Inferior parietal cortex (tissue), 1 donor: ENCODE results near the gene TDRD12.
"Not testable (repeated sequence)": the region's sequence is repeated elsewhere in the genome, so short reads cannot be mapped to it uniquely, and the experiment has no call there.

ENCODE experiments used
- DNase-seq: peaks from one replicate; pipeline ENCODE4 v3.0.0-alpha.2; 2016; ENCODE audit errors: extremely low spot score

Gene TDRD12

DNA sequence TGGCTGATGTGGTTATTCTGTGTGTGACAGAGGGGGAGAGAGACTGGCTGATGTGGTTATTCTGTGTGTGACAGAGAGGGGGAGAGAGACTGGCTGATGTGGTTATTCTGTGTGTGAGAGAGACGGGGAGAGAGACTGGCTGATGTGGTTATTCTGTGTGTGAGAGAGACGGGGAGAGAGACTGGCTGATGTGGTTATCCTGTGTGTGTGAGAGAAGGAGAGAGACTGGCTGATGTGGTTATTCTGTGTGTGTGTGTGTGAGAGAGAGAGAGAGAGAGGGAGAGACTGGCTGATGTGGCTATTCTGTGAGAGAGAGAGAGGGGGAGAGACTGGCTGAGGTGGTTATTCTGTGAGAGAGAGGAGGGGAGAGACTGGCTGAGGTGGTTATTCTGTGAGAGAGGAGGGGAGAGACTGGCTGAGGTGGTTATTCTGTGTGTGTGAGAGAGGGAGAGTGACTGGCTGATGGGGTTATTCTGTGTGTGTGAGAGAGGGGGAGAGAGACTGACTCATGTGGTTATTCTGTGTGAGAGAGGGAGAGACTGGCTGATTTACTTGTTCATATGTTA lies 27.1 kb downstream of the TDRD12 start:
- not testable (repeated sequence) for DNase-seq

DNA sequence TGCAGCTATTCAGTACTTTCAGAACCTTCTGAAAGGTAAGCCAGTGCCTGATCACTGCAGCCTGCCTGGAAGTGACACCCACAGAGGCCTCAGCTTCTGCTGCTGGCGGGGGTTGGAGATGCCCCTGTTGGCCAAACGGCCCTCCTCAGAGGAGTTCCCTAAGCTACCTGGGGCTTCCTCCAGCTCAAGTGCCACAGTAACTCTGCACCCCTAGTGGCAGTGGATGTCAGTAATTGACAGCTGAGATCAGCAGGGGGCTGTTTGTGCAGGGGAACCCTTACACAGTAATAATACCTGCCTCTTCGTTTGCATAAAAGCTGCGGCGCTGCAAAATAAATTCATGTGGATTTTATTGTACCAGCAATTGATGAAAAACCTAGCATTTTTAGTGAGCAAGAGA lies 28.9 kb downstream of the TDRD12 start:
- DNase-seq = no peak

DNA sequence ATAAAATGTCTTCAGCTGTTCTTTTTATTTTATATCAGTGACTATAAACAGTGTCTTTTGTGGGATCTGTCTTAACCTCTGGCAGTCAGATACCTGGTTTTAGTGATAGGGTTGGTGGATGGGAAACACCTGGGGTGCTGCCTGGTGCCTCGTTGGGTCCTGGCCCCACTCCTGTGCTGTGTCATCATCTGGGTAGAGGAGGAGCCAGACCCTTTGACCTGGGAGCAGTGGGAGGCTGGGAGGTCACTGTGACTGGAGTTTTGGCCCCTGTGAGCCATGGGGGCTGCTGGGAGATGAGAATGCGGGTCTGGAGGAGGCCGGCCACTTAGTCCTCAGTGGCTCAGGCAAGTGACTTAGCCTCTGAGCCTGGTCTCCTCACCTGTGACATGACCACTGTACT lies 29.4 kb downstream of the TDRD12 start:
- no peak for DNase-seq

DNA sequence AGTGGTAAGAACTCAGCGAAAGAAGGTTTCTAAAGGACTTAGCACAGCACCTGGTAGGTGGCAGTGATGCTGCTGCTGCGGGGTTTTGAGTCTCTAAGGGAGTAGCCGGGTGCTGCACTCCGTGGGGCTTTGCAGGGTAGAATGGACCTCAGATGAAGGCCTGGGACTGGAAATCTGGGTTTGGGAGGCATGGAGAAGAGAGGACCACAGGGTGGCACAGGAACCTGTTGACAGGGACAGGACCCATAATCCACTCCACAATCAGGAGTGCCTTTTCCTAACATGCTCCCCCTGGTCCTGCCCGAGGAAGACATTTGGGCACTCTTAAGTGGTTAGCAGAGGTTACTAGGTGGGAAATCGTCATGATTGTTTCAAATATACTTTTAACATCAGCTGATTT lies 29.8 kb downstream of the TDRD12 start:
- DNase-seq = no peak

DNA sequence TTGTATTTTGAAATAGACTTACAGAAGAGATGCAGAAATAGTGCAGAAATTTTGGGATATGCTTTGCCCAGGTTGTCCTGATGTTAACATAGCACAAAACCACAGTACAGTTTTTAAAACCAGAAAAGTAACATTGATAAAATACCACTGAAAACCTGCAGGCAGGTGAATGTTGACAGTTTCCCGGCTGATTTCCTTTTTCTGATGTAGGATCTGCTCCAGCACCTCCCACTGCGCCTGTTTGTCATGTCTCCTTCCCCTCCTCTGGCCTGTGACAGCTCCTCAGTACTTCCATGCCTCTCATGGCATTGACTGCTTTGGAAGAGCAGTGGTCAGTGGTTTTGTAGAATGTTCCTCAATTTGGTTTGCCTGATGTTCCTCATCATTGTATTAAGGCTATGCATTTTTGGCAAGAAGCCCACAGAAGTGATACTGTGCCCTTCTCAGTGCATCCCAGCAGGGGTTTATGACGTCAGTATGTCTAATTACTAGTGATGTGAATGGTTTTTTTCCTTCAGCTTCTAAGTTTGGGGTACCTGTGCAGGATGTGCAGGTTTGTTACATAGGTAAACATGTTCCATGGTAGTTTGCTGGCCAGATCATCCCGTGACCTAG lies 31.0 kb downstream of the TDRD12 start:
- DNase-seq = no peak

DNA sequence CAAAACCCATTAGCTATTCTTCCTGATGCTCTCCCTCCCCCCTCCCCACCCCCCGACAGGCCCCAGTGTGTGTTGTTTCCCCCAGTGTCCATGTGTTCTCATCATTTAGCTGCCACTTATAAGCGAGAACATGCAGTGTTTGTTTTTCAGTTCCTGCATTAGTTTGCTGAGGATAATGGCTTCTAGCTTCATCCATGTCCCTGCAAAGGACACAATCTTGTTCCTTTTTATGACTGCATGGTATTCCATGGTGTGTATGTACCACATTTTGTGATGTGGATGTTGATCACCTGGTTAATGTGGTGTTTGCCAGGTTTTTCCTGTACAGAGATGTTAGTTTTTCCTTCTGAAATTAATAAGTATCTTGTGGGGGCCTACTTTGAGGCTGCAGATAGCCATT lies 31.5 kb downstream of the TDRD12 start:
- DNase-seq = no peak

DNA sequence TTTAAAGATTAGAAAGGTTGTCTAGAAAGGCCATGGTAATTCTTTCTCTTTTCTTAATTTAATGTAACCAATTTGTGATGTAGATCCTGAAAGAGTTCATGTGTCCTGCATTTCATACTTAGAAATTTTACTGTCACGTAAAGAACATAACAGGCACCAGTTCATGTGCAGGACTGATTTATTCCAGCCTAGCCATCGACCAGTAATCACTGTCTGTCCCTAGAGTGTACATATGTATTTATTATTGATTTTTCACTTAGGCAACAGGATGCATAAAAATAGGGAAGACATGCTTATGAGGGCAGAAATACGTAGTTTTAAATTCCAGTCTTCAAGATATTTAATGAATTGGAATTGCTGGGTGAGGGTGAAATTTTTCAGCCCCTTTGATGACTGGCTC lies 37.6 kb downstream of the TDRD12 start:
- DNase-seq = no peak

DNA sequence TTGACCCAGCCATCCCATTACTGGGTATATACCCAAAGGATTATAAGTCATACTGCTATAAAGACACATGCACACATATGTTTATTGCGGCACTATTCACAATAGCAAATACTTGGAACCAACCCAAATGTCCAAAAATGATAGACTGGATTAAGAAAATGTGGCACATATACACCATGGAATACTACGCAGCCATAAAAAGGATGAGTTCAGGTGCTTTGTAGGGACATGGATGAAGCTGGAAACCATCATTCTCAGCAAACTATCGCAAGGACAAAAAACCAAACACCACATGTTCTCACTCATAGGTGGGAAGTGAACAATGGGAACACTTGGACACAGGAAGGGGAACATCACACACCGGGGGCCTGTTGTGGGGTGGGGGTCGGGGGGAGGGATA lies 45.8 kb downstream of the TDRD12 start:
- DNase-seq = not testable (repeated sequence)

DNA sequence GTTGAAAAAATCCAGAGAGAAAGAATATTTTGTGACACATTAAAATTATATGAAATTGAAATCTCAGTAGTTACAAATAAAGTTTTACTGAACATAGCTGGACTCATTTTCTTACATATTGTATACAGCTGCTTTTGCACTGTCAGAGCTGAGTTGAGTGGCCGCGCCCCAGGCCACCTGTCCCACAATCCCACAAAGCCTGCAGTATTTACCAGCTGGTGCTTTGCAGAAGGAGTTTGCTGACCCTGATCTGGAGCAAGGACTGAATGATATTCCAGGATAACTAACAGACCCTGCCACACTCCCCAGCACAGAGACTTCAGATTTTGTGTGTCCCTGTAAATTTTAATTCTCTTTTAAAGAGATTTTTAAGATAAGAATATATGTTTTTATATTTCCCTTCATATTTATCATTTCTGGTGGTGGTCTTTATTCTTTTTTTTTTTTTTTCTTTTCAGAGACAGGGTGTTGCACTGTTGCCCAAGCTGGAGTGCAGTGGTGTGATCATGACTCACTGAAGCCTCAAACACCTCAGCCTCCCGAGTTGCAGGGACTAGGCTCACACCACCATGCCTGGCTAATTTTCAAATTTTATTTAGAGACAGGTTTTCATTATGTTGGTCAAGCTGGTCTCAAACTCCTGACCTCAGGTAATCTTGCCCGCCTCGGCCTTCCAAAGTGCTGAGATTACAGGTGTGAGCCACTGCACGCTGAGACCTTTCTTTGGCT lies 48.5 kb downstream of the TDRD12 start:
- no peak for DNase-seq

DNA sequence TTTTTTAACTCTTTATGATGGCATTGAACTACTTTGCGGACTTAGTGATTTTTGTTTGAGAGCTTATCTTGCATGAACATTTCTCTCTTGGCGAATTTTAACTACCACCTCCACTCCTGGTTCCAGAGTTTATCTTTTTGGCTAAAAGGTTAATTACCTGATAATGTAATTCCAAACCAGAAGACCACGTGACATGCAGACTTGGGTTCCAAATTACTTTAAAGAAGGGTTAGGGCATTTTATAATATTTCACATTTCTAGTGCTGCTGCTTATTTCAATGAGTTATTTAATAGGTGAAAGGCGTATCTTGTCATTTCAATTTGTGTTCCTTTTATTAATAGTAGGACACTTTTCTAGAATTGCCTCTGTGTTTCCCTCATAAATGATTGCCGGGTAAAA lies 52.0 kb downstream of the TDRD12 start:
- DNase-seq = no peak

DNA sequence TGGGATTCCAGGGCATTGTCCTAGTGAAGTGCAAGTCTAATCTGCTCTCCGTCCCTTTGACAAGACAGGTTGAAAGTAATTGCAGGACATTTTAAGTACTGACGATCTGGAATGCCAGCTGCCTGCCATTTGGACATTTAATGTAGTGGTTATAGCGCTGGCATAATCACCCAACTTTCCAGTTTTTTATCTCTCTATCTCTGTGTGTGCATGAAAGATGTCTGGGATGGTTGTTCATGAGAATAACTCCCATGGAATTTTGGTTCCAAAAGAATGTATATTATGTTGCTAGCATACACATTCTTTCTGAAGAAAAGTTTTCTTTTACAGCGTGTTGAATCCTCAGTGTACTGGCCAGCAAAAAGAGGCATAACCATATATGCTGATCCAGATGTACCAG lies 53.6 kb downstream of the TDRD12 start:
- DNase-seq = no peak

DNA sequence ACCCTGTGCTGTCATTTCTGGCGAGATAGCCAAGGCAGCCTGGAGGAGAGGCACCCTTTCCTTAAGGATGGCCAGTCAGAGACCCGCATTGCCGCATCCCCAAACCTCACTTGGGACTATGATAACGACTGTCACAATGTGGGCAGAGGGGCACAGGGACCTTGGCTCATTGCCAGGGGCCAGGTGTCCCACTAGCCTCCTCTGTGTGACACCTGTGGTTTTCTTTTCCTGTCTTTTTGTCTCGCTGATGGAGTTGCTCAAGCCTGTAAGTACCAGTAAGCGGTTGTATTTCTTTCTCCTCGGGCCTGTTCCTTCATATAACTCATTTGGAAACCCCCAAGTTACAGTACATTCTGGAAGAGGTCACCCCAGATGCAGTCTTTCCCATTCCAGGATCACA lies 59.5 kb downstream of the TDRD12 start:
- no peak for DNase-seq

DNA sequence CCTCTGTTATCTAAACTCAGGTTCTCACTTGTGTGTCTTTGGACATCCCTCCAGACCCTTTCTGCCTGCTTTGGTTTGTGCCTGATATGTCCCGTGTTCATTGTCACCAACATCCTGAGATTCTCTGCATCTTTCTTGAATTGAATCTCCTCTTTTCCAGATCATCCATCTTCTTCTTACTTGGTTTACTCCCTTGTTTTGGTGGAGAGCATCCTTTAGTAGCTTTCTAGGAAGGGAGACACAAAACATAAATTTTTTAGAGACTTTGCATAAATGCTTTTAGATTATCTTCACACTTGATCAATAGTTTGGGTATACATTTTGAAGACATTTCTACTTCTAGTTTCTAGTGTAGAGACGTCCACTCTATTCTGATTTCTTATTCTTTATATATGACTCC lies 61.7 kb downstream of the TDRD12 start:
- DNase-seq = no peak

DNA sequence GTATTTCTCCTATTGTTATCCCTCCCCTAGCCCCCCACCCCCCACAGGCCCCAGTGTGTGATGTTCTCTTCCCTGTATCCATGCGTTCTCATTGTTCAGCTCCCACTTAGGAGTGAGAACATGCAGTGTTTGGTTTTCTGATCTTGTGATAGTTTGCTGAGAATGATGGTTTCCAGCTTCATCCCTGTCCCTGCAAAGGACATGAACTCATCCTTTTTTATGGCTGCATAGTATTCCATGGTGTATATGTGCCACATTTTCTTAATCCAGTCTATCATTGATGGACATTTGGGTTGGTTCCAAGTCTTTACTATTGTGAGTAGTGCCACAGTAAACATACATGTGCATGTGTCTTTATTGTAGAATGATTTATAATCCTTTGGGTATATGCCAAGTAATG lies 62.5 kb downstream of the TDRD12 start:
- not testable (repeated sequence) for DNase-seq

DNA sequence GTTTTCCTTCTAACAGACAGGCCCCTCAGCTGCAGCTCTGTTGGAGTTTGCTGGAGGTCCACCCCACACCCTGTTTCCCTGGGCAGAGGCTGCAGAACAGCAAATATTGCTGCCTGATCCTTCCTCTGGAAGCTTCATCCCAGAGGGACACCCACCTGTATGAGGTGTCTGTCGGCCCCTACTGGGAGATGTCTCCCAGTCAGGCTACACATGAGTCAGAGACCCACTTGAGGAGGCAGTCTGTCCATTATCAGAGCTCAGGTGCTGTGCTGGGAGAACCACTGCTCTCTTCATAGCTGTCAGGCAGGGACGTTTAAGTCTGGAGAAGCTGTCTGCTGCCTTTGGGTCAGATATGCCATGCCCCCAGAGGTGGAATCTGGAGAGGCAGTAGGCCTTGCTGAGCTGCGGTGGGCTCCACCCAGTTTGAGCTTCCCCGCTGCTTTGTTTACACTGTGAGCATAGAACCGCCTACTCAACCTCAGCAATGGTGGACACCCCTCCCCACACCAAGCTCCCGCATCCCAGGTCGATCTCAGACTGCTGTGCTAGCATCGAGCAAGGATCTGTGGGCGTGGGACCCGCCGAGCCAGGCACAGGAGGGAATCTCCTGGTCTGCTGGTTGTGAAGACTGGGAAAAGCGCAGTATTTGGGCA lies 67.7 kb downstream of the TDRD12 start:
- DNase-seq = not testable (repeated sequence)

DNA sequence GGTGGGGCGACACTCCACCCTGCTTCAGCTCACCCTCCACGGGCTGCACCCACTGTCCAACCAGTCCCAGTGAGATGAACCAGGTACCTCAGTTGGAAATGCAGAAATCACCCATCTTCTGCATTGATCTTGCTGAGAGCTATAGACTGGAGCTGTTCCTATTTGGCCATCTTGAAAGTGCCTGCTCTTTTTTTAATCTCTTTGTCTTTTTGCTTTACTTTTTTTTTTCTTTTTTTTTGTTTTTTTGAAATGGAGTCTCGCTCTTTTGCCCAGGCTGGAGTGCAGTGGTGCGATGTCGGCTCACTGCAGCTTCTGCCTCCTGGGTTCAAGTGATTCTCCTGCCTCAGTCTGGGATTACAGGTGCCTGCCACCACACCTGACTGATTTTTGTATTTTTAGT lies 68.3 kb downstream of the TDRD12 start:
- not testable (repeated sequence) for DNase-seq

DNA sequence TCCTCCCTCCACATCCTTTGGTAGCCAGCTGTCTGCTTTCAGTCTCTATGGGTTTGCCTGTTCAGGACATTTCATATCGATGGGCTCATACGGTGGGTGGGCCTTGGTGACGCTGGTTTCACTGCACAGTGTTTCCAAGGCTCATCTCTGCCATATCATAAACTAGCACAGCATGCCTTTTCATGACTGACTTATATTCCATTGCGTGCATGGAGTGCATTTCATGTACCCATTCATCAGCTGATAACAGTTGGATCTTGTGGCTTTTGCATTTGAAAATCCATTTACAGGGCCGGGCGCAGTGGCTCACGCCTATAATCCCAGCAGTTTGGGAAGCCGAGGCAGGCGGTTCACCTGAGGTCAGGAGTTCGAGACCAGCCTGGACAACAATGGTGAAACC lies 69.9 kb downstream of the TDRD12 start:
- DNase-seq = no peak

DNA sequence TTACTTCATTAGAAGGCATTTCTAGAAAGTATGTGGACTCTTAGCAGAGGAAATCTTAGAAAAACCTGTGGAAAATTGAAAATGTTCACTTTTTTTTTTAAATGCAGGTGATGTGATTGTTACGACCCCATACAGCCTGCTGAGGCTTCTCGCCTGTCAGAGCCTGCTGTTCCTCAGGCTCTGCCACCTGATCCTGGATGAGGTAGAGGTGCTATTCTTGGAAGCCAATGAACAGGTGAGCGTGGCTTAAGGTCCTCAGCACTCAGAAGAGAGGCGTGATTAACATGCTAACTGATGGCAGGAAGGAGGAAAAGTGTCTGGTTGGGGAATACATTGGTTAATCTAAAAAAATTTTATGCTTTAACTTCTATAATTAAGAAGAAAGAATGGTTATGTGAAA lies 78.6 kb downstream of the TDRD12 start:
- no peak for DNase-seq

DNA sequence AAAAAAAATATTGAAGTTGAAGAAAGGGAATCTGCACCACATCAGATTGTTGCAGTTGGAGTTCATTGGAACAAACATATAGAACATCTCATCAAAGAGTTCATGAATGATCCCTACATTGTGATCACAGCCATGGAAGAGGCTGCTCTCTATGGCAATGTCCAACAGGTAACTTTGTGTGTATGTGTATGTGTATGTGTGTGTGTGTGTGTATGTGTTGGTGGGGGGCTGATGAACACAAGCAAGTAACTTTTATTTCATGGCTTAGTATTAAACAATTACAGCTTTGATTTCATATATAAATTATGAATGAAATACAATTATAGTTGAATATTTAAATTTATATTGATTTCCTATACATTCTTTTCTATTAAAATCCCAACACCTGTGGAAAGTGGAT lies 80.6 kb downstream of the TDRD12 start:
- DNase-seq = no peak

DNA sequence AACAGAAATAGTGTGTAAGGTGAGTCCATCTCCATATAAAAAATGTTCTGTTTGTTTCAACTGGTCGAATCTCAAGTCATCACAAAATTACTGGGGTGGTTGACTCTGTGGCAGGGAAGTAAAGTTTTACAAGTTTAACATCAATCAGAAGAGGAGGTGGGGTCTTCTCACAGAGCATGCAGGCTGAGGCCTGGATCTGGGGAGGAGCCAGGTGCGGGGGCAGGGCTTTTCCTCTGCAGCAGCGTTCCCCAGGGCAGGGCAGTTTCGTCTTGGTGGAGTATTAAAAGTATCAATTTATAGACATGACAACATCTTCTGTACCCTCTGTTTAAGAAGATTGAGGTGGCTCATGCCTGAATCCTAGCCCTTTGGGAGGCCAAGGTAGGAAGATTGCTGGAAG lies 81.2 kb downstream of the TDRD12 start:
- no peak for DNase-seq

DNA sequence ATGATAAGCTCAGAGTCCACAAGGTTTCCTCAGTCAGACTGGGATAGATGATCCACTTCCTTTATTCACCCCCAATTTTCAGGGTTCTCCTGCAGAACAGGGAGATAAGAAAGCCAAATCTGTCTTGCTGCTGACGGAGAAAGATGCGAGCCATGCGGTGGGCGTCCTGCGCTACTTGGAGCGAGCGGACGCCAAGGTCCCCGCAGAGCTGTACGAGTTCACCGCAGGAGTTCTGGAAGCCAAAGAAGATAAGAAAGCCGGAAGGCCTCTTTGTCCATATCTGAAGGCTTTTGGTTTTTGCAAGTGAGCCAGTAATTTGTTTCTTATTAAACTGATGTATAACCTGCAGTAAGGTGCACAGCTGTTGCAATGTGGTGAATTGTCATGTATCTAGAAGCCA lies 83.3 kb downstream of the TDRD12 start:
- no peak for DNase-seq

DNA sequence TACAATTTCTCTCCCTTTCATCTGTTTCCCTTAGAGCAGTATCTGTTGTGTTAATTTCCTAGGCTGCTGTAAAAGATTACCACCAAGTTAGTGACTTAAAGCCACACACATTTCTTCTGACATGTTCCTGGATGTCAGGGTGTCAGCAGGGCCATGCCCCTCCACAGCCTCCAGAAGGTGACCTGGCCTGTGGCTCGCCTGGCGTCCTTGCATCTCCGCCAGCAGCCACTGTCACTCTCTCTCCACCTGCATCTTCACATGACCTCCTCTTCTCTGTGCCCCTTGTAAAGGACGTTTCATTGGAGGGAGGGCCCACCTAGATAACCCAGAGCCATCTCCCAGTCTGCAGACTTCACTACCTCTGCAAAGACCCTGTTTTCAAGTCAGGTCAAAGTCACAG lies 88.7 kb downstream of the TDRD12 start:
- DNase-seq = no peak

DNA sequence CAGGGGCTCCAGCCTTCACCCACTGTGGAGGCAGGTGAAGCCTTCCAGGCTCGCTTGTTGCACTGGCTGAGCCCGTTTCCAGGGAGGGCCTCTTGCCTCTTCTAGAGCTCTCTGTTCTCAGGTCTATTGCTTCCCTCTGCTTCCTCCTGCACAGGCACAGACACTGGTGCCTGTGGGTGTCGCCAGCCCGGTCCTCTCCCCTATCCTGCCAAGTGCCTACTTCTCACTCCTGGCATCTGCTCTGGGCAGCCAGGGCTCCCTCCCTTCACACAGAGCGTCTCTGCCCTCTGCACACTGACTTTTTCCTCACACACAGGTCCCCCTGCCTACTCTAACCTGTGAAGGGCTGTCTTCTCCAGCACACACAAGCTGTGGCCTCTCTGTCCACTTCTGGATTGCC lies 89.7 kb downstream of the TDRD12 start:
- no peak for DNase-seq
